Fibroblast of pulmonary artery (primary cell): ENCODE results near the gene NAT10.

ENCODE experiments used
- DNase-seq: peaks from one replicate; pipeline ENCODE4 v3.0.0-alpha.2; 2010; ENCODE audit warnings: low read depth
- H3K4me3 ChIP-seq: replicated peaks from 2 replicates; pipeline ENCODE4 v1.5.1; 2011; ENCODE audit warnings: low read depth, mild to moderate bottlenecking, control low read depth, low read length, moderate library complexity
- TF ChIP-seq, protein P1 (sequence below): IDR thresholded peaks from 2 replicates; pipeline ENCODE4 v1.5.1; 2011; ENCODE audit warnings: mild to moderate bottlenecking, control low read depth, low read length, inconsistent platforms; ENCODE audit errors: missing control alignments

Gene NAT10

GRCh38 chr11:34139346-34139745 lies 33.9 kb downstream of the NAT10 start:
- no peak overlapping the region for H3K4me3 ChIP-seq
- DNase-seq: no peak
- TF ChIP-seq, protein P1, sequence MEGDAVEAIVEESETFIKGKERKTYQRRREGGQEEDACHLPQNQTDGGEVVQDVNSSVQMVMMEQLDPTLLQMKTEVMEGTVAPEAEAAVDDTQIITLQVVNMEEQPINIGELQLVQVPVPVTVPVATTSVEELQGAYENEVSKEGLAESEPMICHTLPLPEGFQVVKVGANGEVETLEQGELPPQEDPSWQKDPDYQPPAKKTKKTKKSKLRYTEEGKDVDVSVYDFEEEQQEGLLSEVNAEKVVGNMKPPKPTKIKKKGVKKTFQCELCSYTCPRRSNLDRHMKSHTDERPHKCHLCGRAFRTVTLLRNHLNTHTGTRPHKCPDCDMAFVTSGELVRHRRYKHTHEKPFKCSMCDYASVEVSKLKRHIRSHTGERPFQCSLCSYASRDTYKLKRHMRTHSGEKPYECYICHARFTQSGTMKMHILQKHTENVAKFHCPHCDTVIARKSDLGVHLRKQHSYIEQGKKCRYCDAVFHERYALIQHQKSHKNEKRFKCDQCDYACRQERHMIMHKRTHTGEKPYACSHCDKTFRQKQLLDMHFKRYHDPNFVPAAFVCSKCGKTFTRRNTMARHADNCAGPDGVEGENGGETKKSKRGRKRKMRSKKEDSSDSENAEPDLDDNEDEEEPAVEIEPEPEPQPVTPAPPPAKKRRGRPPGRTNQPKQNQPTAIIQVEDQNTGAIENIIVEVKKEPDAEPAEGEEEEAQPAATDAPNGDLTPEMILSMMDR: no peak

GRCh38 chr11:34140149-34140548 lies 34.7 kb downstream of the NAT10 start:
- no peak overlapping the region for H3K4me3 ChIP-seq
- no peak for DNase-seq
- TF ChIP-seq, protein P1: no peak

- TF ChIP-seq, protein P1: no peak
- no peak overlapping the region for H3K4me3 ChIP-seq
- no peak for DNase-seq
Measured at GRCh38 chr11:34143048-34143447, 37.6 kb downstream of the NAT10 start.

GRCh38 chr11:34145073-34145472 lies 39.6 kb downstream of the NAT10 start:
- no peak for DNase-seq
- no peak overlapping the region for H3K4me3 ChIP-seq
- TF ChIP-seq, protein P1: no peak

- DNase-seq: no peak
- no peak overlapping the region for H3K4me3 ChIP-seq
- TF ChIP-seq, protein P1: no peak
Measured at GRCh38 chr11:34145847-34146381, 40.5 kb downstream of the NAT10 start.

DNA sequence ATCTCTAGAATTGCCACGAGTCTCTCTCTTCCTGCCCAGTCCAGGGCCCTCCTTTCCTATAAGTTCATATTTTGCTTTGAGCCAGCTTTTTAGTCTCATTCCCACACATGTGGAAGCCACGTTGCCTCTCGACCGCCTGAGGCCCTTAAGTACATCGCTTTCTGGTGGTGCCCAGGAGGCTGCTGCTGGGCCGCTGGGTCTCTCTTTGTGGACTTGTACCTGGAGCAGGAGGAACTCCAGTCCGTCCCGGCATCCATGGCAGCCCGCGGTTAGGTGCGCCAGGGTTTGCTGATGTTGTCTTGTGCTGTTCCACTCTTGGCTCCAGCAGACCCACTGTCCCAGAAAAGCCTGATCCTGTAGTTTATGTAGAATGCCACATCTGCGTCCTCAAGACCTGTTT lies 41.0 kb downstream of the NAT10 start:
- no peak for DNase-seq
- TF ChIP-seq, protein P1: no peak
- H3K4me3 ChIP-seq: no peak overlapping the region

DNA sequence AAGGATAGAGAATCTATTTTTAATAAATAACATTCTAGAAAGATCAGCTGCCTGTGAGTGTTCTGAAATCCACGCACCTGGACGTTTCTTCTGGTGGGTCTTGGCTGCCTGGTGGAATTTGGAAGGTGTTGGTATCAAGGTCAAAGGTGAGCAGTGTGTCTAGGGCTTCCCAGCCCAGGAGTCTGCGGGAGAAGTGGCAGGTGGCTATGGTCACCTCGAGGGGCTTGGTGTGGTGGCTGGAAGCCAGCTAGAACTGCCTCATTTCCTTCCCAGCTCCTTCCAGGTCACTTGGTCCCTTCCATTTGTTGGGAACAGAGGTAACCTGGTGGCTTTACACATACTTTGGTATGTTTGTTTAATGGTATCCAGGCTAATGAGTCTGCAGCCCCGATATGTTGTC lies 41.4 kb downstream of the NAT10 start:
- no peak for DNase-seq
- no peak overlapping the region for H3K4me3 ChIP-seq
- TF ChIP-seq, protein P1: no peak
